GM23338 (cell line): Measurements from ENCODE around the gene RHOF. TPM values are rescaled to one million over a fixed set of nuclear protein-coding genes. Genes with fewer than 3 reads are reported as not detected.

ENCODE experiments used
- ATAC-seq: fragments of 200-7000 bp; cut with Tn5 transposase; 3 replicates; pipeline ENCODE4 v1.9.1; 2020
- DNase-seq: peaks from one replicate; pipeline ENCODE4 v3.0.0-alpha.2; 2015; ENCODE audit warnings: low spot score
- H2AFZ ChIP-seq: fragments of 200-600 bp; sonication (generic); 2 replicates; pipeline ENCODE4 v1.8.0; 2016; ENCODE audit warnings: antibody characterized with exemption, mild to moderate bottlenecking, moderate library complexity
- H3F3A ChIP-seq: fragments of 200-600 bp; sonication (generic); replicated peaks from 2 replicates; pipeline ENCODE4 v1.8.0; 2017; ENCODE audit warnings: antibody characterized with exemption, mixed run types, low read depth
- H3K27ac ChIP-seq: fragments of 200-600 bp; sonication (generic); 2 replicates; pipeline ENCODE4 v1.6.1; 2016; ENCODE audit warnings: low read depth
- H3K27me3 ChIP-seq: fragments of 200-600 bp; sonication (generic); 2 replicates; pipeline ENCODE4 v1.8.0; 2016; ENCODE audit warnings: mild to moderate bottlenecking, mixed run types, moderate library complexity; ENCODE audit not compliant: insufficient read depth
- H3K36me3 ChIP-seq: fragments of 200-600 bp; sonication (generic); 2 replicates; pipeline ENCODE4 v1.8.0; 2016; ENCODE audit warnings: mild to moderate bottlenecking; ENCODE audit not compliant: insufficient read depth
- H3K4me1 ChIP-seq: fragments of 200-600 bp; sonication (generic); 2 replicates; pipeline ENCODE4 v1.8.0; 2016; ENCODE audit warnings: mild to moderate bottlenecking, moderate library complexity; ENCODE audit not compliant: insufficient read depth
- H3K4me2 ChIP-seq: fragments of 200-600 bp; sonication (generic); 2 replicates; pipeline ENCODE4 v1.7.1; 2017; ENCODE audit warnings: mixed run types
- H3K4me3 ChIP-seq: fragments of 200-600 bp; sonication (generic); 2 replicates; pipeline ENCODE4 v1.6.1; 2016; ENCODE audit warnings: mixed run types
- H3K79me2 ChIP-seq: fragments of 200-600 bp; sonication (generic); replicated peaks from 2 replicates; pipeline ENCODE4 v1.8.0; 2017; ENCODE audit warnings: mild to moderate bottlenecking; ENCODE audit not compliant: insufficient read depth
- H3K9me2 ChIP-seq: fragments of 200-600 bp; sonication (generic); 2 replicates; pipeline ENCODE4 v1.8.0; 2017; ENCODE audit not compliant: insufficient read depth
- H4K20me1 ChIP-seq: fragments of 200-600 bp; sonication (generic); replicated peaks from 2 replicates; pipeline ENCODE4 v1.8.0; 2017; ENCODE audit warnings: mild to moderate bottlenecking; ENCODE audit not compliant: insufficient read depth
- H3K27ac Mint-ChIP-seq: 2 replicates; pipeline ENCODE4 v1.8.0; 2020; ENCODE audit warnings: inconsistent platforms, mild to moderate bottlenecking, moderate library complexity, mixed read lengths
- H3K27me3 Mint-ChIP-seq: 3 replicates; pipeline ENCODE4 v1.8.0; 2022; ENCODE audit warnings: low read depth, mild to moderate bottlenecking, moderate library complexity, mixed read lengths, inconsistent platforms; ENCODE audit not compliant: insufficient read depth, poor library complexity
- H3K36me3 Mint-ChIP-seq: 3 replicates; pipeline ENCODE4 v1.8.0; 2021; ENCODE audit warnings: low read depth, mild to moderate bottlenecking, inconsistent platforms, moderate library complexity, mixed read lengths
- H3K4me1 Mint-ChIP-seq: 3 replicates; pipeline ENCODE4 v1.8.0; 2020; ENCODE audit warnings: mild to moderate bottlenecking, inconsistent platforms, mixed read lengths
- H3K4me3 Mint-ChIP-seq: 3 replicates; pipeline ENCODE4 v1.8.0; 2021; ENCODE audit warnings: moderate library complexity, mild to moderate bottlenecking, inconsistent platforms, mixed read lengths
- H3K9me3 Mint-ChIP-seq: 3 replicates; pipeline ENCODE4 v1.8.0; 2020; ENCODE audit warnings: moderate library complexity, mild to moderate bottlenecking, inconsistent platforms, mixed read lengths
- CTCF ChIP-seq, 2 experiments: fragments of 200-600 bp in 1 of 2; sonication (generic) in 1 of 2; conservative IDR thresholded peaks; 2 replicates each; pipeline versions ENCODE4 v1.5.1 to v1.6.1; 2016 to 2017; ENCODE audit warnings: antibody characterized with exemption in 2 of 2, low read depth in 2 of 2, mild to moderate bottlenecking in 2 of 2, moderate library complexity in 1 of 2
- ETS1 ChIP-seq: IDR thresholded peaks from 2 replicates; pipeline ENCODE4 v1.6.1; 2016; ENCODE audit warnings: antibody characterized with exemption
- EZH2 ChIP-seq: fragments of 200-600 bp; sonication (generic); IDR thresholded peaks from one replicate; pipeline ENCODE4 v1.8.0; 2017; ENCODE audit warnings: antibody characterized with exemption, mild to moderate bottlenecking, low read depth; ENCODE audit not compliant: unreplicated experiment
- JUNB ChIP-seq: IDR thresholded peaks from one replicate; pipeline ENCODE4 v1.6.1; 2016; ENCODE audit warnings: antibody characterized with exemption; ENCODE audit not compliant: unreplicated experiment
- ZNF114 ChIP-seq: fragments of 250-450 bp; sonication (Bioruptor Pico); IDR thresholded peaks from 2 replicates; pipeline ENCODE4 v1.5.0; 2020; ENCODE audit warnings: mild to moderate bottlenecking, moderate library complexity
- ZNF331 ChIP-seq: fragments of 250-450 bp; sonication (Bioruptor Pico); IDR thresholded peaks from 2 replicates; pipeline ENCODE4 v1.5.0; 2020; ENCODE audit warnings: low read depth, mild to moderate bottlenecking, moderate library complexity
- ZNF462 ChIP-seq: fragments of 250-450 bp; sonication (Bioruptor Pico); IDR thresholded peaks from 2 replicates; pipeline ENCODE4 v1.5.0; 2020; ENCODE audit warnings: mild to moderate bottlenecking, moderate library complexity
- polyA plus RNA-seq: library from polyadenylated mRNA; unstranded; fragments of >200 nt; fragmentation: Nextera tagmentation; extraction: Ambion mirVana; gene quantifications from 2 replicates; pipeline ENCODE4 v1.2.1, GENCODE V29; 2016
- total RNA-seq: library from RNA; depleted of rRNA; stranded (reverse); fragments of >200 nt; shearing (Covaris generic); gene quantifications from 2 replicates; pipeline ENCODE4 v1.2.3, GENCODE V29; 2014

Gene RHOF
- total and polyA plus RNA-seq, 2 experiments from 2014 or later: 10.5 to 53.4 TPM

GRCh38 chr12:121794534-121795033, 1.1 kb upstream of the RHOF start:
- Histone ChIP-seq H3K27ac (peak overlapping the region; percentile 74; the same call in 1 of the 2 replicates), H4K20me1 (peaks cover 9% of the 10 kb centered on the region; the same call in 1 of the 2 replicates), H3K4me1 (peaks cover 42% of the 10 kb centered on the region), H3F3A (peaks cover 42% of the 10 kb centered on the region), H3K27me3 (no peaks in the 10 kb centered on the region), H3K4me3 (peak overlapping the region; percentile 83), H3K36me3 (no peaks in the 10 kb centered on the region), H3K9me2 (no peaks in the 10 kb centered on the region), H2AFZ (no peak overlapping the region), H3K79me2 (peaks cover 27% of the 10 kb centered on the region), H3K4me2 (peak overlapping the region; percentile 89)
- Mint-ChIP-seq H3K27me3 (peaks cover 31% of the 10 kb centered on the region), H3K36me3 (peaks cover 29% of the 10 kb centered on the region), H3K4me1 (peaks cover 52% of the 10 kb centered on the region), H3K9me3 (no peaks in the 10 kb centered on the region; the same call in 2 of the 3 replicates), H3K27ac (peak overlapping the region; percentile 90), H3K4me3 (peak overlapping the region; percentile 75)
- peak; percentile 1 for ATAC-seq
- DNase-seq: no peak
- no peak for TF ChIP-seq EZH2

GRCh38 chr12:121793838-121794533, 498 bp upstream of the RHOF start:
- Histone ChIP-seq H3K4me3 (peak overlapping the region; percentile 83), H3K4me2 (peak overlapping the region; percentile 94), H3K9me2 (no peaks in the 10 kb centered on the region), H3K27me3 (no peaks in the 10 kb centered on the region), H3F3A (peaks cover 38% of the 10 kb centered on the region), H3K79me2 (peaks cover 23% of the 10 kb centered on the region), H3K36me3 (no peaks in the 10 kb centered on the region), H2AFZ (peak overlapping the region; percentile 87), H3K27ac (0 out of 2 replicates have a peak overlapping the region, but pooled peaks have one; percentile 74), H3K4me1 (peaks cover 38% of the 10 kb centered on the region), H4K20me1 (peaks cover 9% of the 10 kb centered on the region; the same call in 1 of the 2 replicates)
- peaks cover 48% of the 10 kb centered on the region for H3K4me1 Mint-ChIP-seq
- H3K27me3 Mint-ChIP-seq: peaks cover 31% of the 10 kb centered on the region
- H3K36me3 Mint-ChIP-seq: peaks cover 25% of the 10 kb centered on the region
- H3K9me3 Mint-ChIP-seq: no peaks in the 10 kb centered on the region; the same call in 2 of the 3 replicates
- H3K27ac Mint-ChIP-seq: peak overlapping the region; percentile 90
- H3K4me3 Mint-ChIP-seq: peak overlapping the region; percentile 75
- peak; percentile 64 for ATAC-seq
- DNase-seq: peak; percentile 94
- TF ChIP-seq ZNF331 (CRISPR knock-in tag): no peak
- peak; percentile 90 to 98 for TF ChIP-seq CTCF (conservative IDR thresholded peaks at IDR 0.05; ENCODE audit: low read depth in 2 of 2)
- TF ChIP-seq JUNB: no peak
- TF ChIP-seq ZNF462 (CRISPR knock-in tag): no peak
- TF ChIP-seq ZNF114 (CRISPR knock-in tag): no peak
- peak; percentile 42; the same call in 1 of the 2 replicates for TF ChIP-seq ETS1
